Measurements from ENCODE around the gene FAM13B. TPM values are rescaled to one million over a fixed set of nuclear protein-coding genes. Genes with fewer than 3 reads are reported as not detected.

FAM13B gene
- total and polyA plus RNA-seq, 7 donors: 4.2 to 9.4 (median 7.8) TPM

- no peak for TF ChIP-seq CTCF (IDR thresholded peaks at IDR 0.05)
- 62 to 81% (median 77%) methylated on average over 1 of the region's 1 CpG for WGBS, 3 donors
- ATAC-seq: no peak
These were observed 5.9 kb upstream of the FAM13B start for GRCh38 chr5:138038826-138039225.

DNA sequence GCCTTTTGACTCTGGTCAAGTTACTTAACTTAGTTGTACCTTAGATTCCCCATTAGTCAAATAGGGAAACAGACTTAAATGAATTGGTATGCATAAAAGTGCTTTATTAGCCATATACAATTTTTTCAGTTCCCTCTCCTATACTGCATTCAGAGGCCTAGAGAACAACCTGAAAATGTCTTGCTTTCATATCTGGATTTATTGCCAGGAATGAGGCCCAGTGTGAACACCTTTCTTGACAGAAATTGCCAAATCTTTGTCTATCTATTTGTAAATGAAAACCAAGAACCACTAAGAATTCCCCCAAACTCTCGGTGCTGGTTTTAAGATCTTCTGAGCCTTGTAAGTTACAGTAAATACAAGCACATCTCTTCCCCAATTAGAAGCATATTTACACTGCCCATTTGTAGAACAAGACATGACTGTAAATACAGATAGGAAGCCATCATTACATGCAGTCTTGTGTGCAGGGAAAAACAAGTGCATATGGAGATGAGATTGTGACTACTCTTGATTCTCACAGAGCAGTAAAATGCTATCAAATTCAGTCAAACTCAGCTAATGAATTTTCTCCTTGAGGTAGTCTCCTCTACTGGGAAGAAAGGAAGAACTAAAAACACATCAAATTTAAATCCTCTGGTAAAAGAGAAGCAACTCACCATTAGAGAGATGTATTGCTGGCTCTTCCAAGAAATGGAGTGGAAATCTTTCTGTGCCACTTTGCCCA lies 5.2 kb upstream of the FAM13B start:
- DNase-seq: no peak
- no peak overlapping the region for H3K27ac ChIP-seq
- peaks cover 10% of the 10 kb centered on the region for H3K4me1 ChIP-seq
- WGBS, 3 donors: 86 to 97% (median 89%) methylated on average over 1 of the region's 1 CpG
- no peak for ATAC-seq
- no peak for TF ChIP-seq CTCF (IDR thresholded peaks at IDR 0.05)
- no peaks in the 10 kb centered on the region for H3K9me3 ChIP-seq
- no peaks in the 10 kb centered on the region for H3K27me3 ChIP-seq (ENCODE audit: insufficient read depth in 3 of 3, low read length in 2 of 3)
- H3K4me3 ChIP-seq: no peak overlapping the region
- H3K36me3 ChIP-seq (ENCODE audit: insufficient read depth in 1 of 2, low read depth in 1 of 2): no peaks in the 10 kb centered on the region
- intact Hi-C loops (cut with DNase I): loop anchor here (2.0 to 5.0 kb wide), 3 partner anchors 31 to 95 kb away; no protein-coding TSS in a partner anchor

More at GRCh38 chr5:138038826-138039225, 5.9 kb upstream of the FAM13B start:
- H3K9me3 ChIP-seq: no peaks in the 10 kb centered on the region
- no peak overlapping the region for H3K27ac ChIP-seq
- H3K36me3 ChIP-seq (ENCODE audit: insufficient read depth in 1 of 2, low read depth in 1 of 2): no peaks in the 10 kb centered on the region
- intact Hi-C loops (cut with DNase I): loop anchor here in 1 of 2 donors (5.0 kb wide), 1 partner anchor 93 kb away; no protein-coding TSS in a partner anchor
- no peaks in the 10 kb centered on the region for H3K27me3 ChIP-seq (ENCODE audit: insufficient read depth in 3 of 3, low read length in 2 of 3)
- H3K4me1 ChIP-seq: peaks cover 7% of the 10 kb centered on the region
- DNase-seq: no peak
- H3K4me3 ChIP-seq: no peak overlapping the region

DNA sequence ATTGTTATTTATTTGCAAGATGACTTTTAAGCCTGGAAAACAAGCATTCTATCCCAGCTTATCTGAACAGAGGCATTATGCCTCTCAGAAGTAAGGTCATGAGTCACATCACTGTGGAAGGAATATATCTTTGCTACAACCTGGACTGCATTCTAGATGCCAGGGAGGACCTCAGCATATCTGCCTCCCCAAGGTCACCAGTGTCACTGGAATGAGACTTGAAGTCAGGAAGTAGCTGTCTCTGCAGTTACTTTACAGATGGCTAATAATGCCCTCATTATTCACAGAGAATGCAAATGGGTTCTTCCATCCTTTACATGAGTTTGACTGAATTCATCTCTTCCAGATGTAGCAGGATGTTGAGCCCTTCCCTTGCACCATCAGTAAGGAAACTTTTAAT lies 4.4 kb upstream of the FAM13B start:
- Histone ChIP-seq H3K27me3 (ENCODE audit: insufficient read depth in 3 of 3, low read length in 2 of 3) (no peaks in the 10 kb centered on the region), H3K36me3 (ENCODE audit: insufficient read depth in 1 of 2, low read depth in 1 of 2) (no peaks in the 10 kb centered on the region), H3K4me1 (peaks cover 10% of the 10 kb centered on the region), H3K27ac (no peak overlapping the region), H3K9me3 (no peaks in the 10 kb centered on the region), H3K4me3 (no peak overlapping the region)
- TF ChIP-seq CTCF (IDR thresholded peaks at IDR 0.05): no peak
- intact Hi-C loops (cut with DNase I): loop anchor here (2.0 to 5.0 kb wide), 3 partner anchors 32 to 96 kb away; no protein-coding TSS in a partner anchor
- no peak for ATAC-seq
- no peak for DNase-seq

DNA sequence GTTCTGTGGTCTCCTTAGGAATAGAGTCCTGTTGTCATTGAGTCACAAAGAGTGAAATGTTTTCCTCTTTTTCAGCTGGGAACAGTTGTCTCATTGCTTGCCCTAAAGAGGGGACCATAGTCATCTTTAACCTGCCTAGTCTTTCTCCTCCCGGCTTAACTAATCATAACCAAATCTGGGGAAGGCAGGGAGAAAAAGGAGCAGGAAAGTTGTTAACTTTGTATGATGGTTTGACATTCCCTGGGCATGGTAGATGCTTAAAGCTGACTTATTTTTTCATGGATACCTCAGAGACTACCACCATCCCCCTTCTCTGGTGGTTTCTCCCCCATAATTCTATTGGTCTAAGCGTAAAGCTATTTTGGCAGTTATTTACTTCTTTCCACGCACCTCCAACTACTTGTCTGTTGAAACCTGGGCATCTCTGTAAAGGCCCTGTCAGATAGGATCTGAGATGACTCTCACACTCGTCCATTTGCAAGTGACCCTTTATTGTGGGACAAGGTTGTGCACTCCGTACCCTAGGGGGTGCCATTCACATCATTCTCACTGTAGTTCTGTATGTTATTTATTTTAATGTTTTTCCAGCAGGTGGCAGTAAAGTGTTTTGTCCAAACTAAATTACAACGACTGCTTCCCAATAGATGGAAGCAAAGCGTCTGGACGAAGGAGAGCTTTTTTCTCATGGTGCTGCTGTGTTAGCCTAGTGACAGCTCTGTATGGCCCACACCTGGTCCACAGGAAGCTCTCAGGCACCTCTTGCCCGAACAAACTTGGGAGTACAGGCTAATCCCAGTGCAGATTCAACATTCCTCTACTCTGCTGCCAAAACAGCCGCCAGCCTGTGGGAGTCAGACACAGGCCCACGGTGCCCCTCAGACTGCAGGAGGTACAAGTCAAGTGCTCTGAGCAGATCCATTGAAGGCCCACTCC lies 3.0 kb upstream of the FAM13B start:
- no peaks in the 10 kb centered on the region for H3K36me3 ChIP-seq (ENCODE audit: insufficient read depth in 1 of 2, low read depth in 1 of 2)
- H3K27ac ChIP-seq: no peak overlapping the region
- 32 to 34% (median 32%) methylated on average over 11 of the region's 11 CpGs for WGBS, 3 donors
- no peaks in the 10 kb centered on the region for H3K27me3 ChIP-seq (ENCODE audit: insufficient read depth in 3 of 3, low read length in 2 of 3)
- TF ChIP-seq CTCF (IDR thresholded peaks at IDR 0.05): peak; percentile 86
- intact Hi-C loops (cut with DNase I): loop anchor here (2.0 to 5.0 kb wide), 3 partner anchors 33 to 97 kb away; no protein-coding TSS in a partner anchor
- peak; percentile 38 to 75 (median 64) for ATAC-seq
- H3K9me3 ChIP-seq: no peaks in the 10 kb centered on the region
- no peak overlapping the region for H3K4me3 ChIP-seq
- peak; percentile 41 to 57 for DNase-seq
- H3K4me1 ChIP-seq: peaks cover 21% of the 10 kb centered on the region

Measured in psoas muscle (tissue), 8 donors.